NCI-H2081 treated with DMSO at 0.1 percent for 48 hours (cell line): ENCODE data around the gene XIRP2.
"Not testable (repeated sequence)": the region's sequence is repeated elsewhere in the genome, so short reads cannot be mapped to it uniquely, and the experiment has no call there.

Experiments
- DNase-seq: peaks from one replicate; lab custom pipeline; 2025; lab: John Stamatoyannopoulos, UW

Gene XIRP2

DNA sequence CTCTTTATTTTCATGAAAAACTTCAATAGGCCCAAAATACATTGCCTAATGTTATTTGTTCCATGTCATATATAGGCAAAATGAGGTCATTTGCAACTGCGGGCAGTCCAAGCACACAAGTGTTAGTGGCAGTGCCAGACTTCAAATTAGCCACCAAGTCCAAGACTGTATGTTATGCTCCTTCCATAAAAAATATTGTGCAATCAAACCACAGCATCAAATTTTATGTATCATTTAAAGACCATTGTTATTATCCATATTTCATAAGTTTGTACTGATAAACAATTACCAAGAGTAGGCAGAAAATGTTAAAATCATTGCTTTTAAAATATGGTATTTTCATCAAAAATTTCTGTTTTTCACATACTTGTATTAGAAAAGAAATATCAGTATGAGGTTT is 54.1 kb downstream of the XIRP2 start:
- no peak for DNase-seq

- DNase-seq = no peak
Observed at GRCh38 chr2:166944909-166945308, 56.6 kb downstream of the XIRP2 start.

DNA sequence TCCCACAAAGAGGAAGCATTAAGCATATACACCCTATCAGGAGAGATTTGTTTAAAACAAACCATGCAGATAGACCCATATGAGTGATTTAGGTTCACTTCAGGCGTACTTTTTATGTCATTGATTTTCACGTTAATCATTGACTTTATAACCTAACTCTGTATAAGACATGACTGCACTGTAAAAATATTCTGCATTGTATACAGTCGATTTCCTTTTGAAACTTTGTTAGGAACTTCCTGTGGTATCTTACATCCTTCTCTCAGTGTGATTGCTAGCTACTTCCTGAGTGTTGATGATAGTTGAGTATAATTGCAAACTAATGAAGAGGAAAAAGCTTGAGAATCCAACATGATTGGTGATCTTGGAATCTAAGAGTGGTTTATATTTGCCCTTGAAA is 69.4 kb downstream of the XIRP2 start:
- DNase-seq = no peak

GRCh38 chr2:166958986-166959481 is 70.8 kb downstream of the XIRP2 start:
- DNase-seq = no peak

- DNase-seq = no peak
Observed at GRCh38 chr2:166959556-166959955, 71.3 kb downstream of the XIRP2 start.

DNA sequence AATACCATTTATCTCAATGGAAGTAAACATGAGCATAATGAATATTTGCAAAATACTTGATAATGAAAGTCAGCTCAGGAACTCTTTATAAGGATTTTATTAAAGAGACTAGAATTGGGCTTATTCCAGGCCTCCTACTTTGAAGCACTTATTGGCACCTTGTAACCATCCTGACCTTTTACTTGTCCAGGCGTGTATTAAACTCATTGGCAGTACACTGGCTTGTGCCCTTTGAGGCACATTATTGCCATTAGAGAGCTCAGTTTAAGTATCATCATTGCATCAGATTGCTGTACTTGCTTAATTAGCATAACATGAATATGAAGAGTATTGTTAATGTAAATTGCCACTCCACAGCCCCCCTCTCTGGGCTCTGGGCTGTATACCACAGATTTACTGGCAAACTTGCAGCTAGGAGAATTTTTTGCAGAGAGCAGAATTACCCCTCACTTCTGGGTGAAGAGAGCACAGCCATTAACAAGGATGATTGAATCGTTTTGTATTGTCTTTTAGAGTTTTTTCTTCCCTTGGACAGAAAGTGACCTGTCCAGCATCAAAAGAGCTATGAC is 72.5 kb downstream of the XIRP2 start:
- DNase-seq = no peak

DNA sequence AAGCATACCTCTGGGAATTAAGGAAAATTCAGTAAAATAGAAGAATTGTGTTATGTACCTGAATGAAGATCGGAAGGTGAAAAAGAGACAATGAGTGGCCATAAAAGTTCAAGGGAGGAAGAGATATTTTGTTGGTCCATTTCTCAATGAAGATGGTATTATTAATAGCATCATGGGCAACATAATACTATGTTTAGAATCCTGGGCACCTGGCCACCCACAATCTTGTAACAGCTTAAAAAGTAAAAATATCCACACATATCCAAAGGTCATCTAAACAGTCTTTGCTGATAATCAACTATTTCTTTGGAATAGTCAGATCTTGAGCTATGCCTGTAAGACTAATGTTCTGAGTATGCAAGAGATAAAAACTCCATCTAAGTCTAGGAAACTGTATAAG is 73.7 kb downstream of the XIRP2 start:
- DNase-seq = no peak

- DNase-seq = no peak
Observed at GRCh38 chr2:166969486-166969885, 81.2 kb downstream of the XIRP2 start.

DNA sequence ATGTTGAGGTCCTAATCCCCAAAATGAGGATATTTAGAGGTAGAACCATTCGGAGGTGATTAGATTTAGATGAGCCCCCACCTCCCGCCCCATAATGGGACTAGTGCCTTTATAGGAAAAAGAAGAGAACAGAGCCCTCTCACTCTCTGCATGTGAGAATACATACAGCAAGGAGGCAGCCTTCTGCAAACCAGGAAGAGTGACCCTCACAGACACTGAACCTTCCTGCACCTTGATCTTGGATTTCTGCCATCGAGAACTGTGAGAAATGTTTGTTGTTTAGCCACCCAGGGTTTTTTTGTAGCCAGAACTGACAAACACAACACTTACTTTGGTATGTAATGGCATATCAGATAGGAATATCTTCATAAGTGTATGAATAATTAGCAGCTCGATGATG is 83.7 kb downstream of the XIRP2 start:
- no peak for DNase-seq

DNA sequence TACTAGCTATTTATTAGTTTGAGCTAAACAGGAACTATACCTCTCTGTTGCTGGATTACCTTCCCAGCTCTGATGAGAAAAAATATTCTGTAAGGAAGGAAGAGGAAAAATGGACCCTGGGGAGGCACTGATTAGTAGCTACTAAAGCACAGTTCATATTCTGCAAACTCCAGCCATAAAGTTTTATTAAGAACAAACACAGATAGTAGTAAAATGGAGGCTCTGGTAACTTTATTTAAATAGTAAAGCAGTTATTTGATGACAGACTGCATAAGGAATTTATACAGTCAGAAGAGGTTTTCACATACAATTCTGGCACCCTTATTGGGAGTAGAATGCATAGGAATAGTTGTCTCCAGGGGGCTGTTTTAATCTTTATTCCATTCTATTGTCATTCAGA is 84.1 kb downstream of the XIRP2 start:
- no peak for DNase-seq

DNA sequence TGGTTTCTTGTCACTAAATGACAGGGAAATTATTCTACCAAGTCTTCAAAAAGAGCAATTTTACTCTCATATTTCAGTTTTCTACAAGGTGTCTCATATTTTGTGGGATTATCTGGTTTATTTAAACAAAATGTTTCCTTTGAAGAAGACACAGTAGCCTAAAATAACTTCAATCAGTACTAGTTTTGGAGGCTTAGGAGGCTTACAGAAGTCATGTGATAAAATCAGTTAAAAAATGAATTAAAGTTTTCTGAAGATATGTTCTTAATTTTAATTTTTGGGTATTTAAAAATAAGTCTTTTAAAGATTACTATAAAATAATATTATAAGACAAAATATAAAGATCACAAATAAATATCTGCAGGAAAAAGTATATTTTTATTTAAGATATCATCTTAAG is 95.9 kb downstream of the XIRP2 start:
- no peak for DNase-seq

- DNase-seq = no peak
Observed at GRCh38 chr2:166984797-166985196, 96.5 kb downstream of the XIRP2 start.

DNA sequence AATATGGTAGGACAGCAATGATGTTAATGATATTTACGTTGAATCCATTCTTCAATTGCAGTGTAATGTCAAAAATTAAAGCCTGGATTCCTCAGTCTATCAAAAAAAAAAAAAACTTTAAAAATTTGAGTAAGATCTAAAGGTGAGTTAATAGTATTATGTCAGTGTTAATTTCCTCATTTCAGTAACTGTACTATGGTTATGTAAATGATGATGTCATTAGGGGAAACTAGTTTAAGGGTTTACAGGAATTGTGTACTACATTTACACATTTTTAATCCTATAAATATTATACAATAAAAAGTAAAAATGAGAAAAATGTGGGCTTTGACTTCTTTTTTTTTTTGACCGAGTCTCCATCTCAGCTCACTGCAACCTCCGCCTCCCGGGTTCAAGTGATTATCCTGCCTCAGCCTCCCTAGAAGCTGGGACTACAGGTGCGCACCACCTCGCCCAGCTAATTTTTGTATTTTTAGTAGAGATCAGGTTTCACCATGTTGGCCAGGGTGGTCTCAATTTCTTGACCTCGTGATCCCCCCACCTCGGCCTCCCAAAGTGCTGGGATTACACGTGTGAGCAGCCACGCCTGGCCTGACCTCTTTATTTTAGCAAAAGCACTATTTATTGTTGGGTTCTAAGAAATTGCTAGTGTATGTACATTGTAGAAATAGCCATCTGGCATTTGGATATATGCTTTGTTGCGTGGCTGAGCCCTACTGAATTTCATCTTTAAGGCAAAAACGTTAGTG is 106.5 kb downstream of the XIRP2 start:
- no peak for DNase-seq

DNA sequence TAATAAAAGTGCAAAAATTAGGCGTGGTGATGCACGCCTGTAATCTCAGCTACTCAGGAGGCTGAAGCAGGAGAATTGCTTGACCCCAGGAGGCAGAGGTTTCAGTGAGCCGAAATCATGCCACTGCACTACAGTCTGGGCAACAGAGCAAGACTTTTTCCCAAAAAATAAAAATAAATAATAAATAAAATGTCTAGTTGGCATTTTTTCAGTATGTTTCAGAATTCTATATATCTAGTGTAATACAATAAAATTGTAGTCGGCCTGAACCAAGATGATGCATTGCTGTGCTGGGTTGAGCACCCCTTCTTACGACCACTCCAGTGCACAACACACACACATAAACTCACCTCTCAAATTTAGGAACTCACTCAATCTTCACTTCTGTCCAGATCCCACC is 108.2 kb downstream of the XIRP2 start:
- DNase-seq = no peak

DNA sequence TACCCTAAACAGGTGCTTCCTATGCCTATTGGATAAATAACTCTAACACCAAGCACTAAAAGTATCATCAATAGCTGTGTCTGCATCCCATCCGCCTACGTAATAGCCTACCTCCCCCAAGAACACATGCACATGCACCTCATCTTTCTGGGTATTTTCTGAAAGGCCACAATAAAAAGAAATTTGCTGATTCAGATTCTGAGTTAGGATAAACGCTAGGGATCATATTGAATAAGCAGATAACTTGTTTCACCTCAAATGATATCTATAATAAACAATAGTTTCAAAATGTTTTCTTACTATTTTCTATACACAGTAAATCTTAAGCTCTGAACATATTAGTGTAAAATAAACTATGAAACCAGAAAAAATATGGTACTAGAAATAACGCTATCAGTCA is 112.9 kb downstream of the XIRP2 start:
- DNase-seq = no peak

- DNase-seq = no peak
Observed at GRCh38 chr2:167005096-167005495, 116.8 kb downstream of the XIRP2 start.

DNA sequence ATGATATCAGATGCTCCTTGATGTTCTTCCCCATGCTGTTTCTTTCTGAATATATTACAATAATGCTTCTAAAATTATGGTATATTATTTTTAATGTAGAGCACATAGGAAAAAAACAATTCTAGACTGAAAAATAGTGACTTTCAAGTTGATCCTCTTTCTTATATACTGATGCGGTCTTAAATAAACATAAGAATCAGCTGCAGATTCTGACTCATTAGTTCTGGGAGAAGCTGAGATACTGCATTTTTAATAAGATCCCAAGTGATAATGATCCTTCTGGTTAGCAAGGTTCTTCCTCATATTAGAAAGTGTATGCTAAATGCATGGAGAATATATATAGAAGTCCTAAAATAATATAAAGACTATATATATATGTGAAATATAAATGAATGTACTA is 124.9 kb downstream of the XIRP2 start:
- no peak for DNase-seq

- DNase-seq = no peak
Observed at GRCh38 chr2:167015806-167016205, 127.5 kb downstream of the XIRP2 start.

GRCh38 chr2:167017021-167017420 is 128.7 kb downstream of the XIRP2 start:
- no peak for DNase-seq

DNA sequence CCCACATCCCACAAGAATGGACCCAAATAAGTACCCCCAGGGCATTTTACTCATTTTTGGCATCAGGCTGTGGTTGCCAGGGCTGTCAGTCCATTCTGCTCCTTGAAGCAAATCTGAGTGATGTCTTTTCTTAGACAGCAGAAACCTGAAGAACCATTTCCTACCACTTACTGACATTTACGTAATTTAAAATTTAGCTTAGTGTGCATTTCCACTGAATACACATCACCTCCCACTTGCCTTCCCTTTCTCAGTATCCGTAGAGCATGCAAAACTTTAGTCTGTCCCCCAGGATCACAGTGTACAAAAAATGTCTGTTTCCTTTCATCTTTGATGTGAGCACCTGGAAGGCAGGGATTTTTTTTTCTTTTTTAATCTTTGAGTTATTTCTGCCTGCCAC is 130.3 kb downstream of the XIRP2 start:
- DNase-seq = no peak

DNA sequence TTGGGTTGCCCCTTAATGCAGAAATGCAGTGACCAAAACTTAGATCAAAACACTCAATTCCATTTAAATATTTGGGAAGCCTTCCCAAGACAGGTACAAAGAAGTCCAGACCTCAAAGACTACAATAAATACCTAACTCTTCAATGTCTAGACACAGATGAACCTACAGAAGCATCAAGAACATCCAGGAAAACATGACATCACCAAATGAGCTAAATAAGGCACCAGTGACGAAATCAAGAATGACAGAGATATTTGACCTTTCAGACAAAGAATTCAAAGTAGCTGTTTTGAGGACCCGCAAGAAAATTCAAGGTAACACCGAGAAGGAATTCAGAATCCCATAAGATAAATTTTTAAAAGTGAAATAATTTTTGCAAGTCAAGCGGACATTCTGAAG is 140.2 kb downstream of the XIRP2 start:
- DNase-seq = no peak

DNA sequence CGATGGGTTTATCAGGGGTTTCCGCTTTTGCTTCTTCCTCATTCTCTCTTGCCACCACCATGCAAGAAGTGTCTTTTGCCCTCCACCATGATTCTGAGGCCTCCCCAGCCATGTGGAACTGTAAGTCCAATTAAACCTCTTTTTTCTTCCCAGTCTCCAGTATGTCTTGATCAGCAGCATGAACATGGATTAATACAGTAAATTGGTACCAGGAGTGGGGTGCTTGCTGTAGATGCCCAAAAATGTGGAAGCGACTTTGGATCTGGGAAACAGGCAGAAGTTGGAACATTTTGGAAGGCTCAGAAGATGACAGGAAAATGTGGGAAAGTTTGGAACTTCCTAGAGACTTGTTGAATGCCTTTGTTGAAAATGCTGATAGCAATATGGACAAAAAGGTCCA is 146.7 kb downstream of the XIRP2 start:
- not testable (repeated sequence) for DNase-seq

- DNase-seq = no peak
Observed at GRCh38 chr2:167048829-167049228, 160.5 kb downstream of the XIRP2 start.

DNA sequence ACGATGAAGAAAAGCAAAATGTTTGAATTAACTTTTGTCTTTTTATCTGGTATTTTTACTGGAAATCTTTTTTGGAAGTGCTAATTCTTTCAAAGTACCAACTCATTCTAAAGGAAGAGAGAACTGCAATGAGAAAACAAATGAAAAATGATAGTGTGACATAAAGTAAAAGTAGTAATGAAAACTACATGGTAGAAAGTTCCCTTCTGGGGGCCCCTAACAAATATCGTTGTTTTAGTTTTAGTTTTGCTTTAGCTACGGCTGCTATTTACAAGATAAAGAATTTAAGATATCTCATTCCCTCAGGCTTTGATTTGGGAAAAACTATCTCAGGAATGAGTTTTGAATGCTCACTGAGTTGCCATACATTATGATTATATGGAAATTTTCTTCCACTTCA is 161.4 kb downstream of the XIRP2 start:
- no peak for DNase-seq
